OCI-LY3 (cell line): ENCODE measurements around the gene PORCN.
A peak's percentile ranks its signal among the peaks of the same experiment; 100 is the strongest.

ENCODE experiments used
- H2AFZ ChIP-seq: fragments of 200-600, 300-600 bp; shearing (Covaris generic); 2 replicates; pipeline ENCODE4 v1.6.0; 2014; ENCODE audit warnings: antibody characterized with exemption, low read depth, low read length
- H3K27ac ChIP-seq: fragments of 200-600, 300-600 bp; sonication (generic); 2 replicates; pipeline ENCODE4 v1.5.1; 2014; ENCODE audit warnings: mild to moderate bottlenecking, low read length, moderate library complexity, mixed read lengths
- H3K27me3 ChIP-seq: fragments of 200-600, 300-600 bp; sonication (generic); 2 replicates; pipeline ENCODE4 v1.6.1; 2014; ENCODE audit warnings: low read depth, low read length, mixed read lengths
- H3K36me3 ChIP-seq: fragments of 200-600, 300-600 bp; sonication (generic); replicated peaks from 2 replicates; pipeline ENCODE3; 2014; ENCODE audit warnings: low read depth, low read length, mixed read lengths
- H3K4me1 ChIP-seq: fragments of 300-600, 200-600 bp; sonication (generic); 2 replicates; pipeline ENCODE4 v1.6.1; 2014; ENCODE audit warnings: low read length, mixed read lengths
- H3K4me2 ChIP-seq: fragments of 200-600, 300-600 bp; sonication (generic); 2 replicates; pipeline ENCODE4 v1.6.1; 2014; ENCODE audit warnings: low read length, mixed read lengths
- H3K4me3 ChIP-seq: fragments of 300-600, 200-600 bp; sonication (generic); 2 replicates; pipeline ENCODE4 v1.5.1; 2014; ENCODE audit warnings: antibody characterized with exemption, mild to moderate bottlenecking, low read length, moderate library complexity
- H3K79me2 ChIP-seq: fragments of 300-600, 200-600 bp; shearing (Covaris generic); 2 replicates; pipeline ENCODE4 v1.6.1; 2014; ENCODE audit warnings: mild to moderate bottlenecking, low read length, mixed read lengths
- H3K9ac ChIP-seq: fragments of 300-600, 200-600 bp; shearing (Covaris generic); 2 replicates; pipeline ENCODE4 v1.6.0; 2014; ENCODE audit warnings: mild to moderate bottlenecking, low read length, moderate library complexity
- H3K9me3 ChIP-seq: fragments of 200-600, 300-600 bp; shearing (Covaris generic); 2 replicates; pipeline ENCODE4 v1.6.1; 2014; ENCODE audit warnings: low read length, mixed read lengths; ENCODE audit not compliant: insufficient read depth
- H4K20me1 ChIP-seq: fragments of 200-600, 300-600 bp; sonication (generic); 2 replicates; pipeline ENCODE4 v1.6.1; 2016; ENCODE audit warnings: low read length, mixed read lengths; ENCODE audit not compliant: insufficient read depth
- CTCF ChIP-seq: fragments of 200-600, 300-600 bp; sonication (generic); IDR thresholded peaks from 2 replicates; pipeline ENCODE4 v1.5.1; 2014; ENCODE audit warnings: antibody characterized with exemption, low read length, low read depth
- EZH2phosphoT487 ChIP-seq: fragments of 200-600 bp; shearing (Covaris generic); IDR thresholded peaks from 2 replicates; pipeline ENCODE4 v1.6.1; 2018; ENCODE audit warnings: antibody characterized with exemption, mixed run types, low read depth

PORCN gene

GRCh38 chrX:48559636-48560035 lies 50.8 kb downstream of the PORCN start:
- H3K27me3 ChIP-seq, result no peaks in the 10 kb centered on the region
- no peak overlapping the region for H3K9ac ChIP-seq
- H3K9me3 ChIP-seq, result no peaks in the 10 kb centered on the region
- TF ChIP-seq EZH2phosphoT487, result no peak
- no peaks in the 10 kb centered on the region for H3K79me2 ChIP-seq
- H3K4me1 ChIP-seq, result no peaks in the 10 kb centered on the region
- no peak overlapping the region for H3K27ac ChIP-seq
- no peak overlapping the region for H3K4me3 ChIP-seq
- H3K36me3 ChIP-seq, result peaks cover 13% of the 10 kb centered on the region
- H3K4me2 ChIP-seq, result no peak overlapping the region
- no peaks in the 10 kb centered on the region for H4K20me1 ChIP-seq
- no peak overlapping the region for H2AFZ ChIP-seq

- H3K9me3 ChIP-seq, result no peaks in the 10 kb centered on the region
- H3K36me3 ChIP-seq, result peaks cover 9% of the 10 kb centered on the region
Observed at GRCh38 chrX:48560056-48560455, 51.3 kb downstream of the PORCN start.

GRCh38 chrX:48560681-48561080 lies 51.9 kb downstream of the PORCN start:
- Histone ChIP-seq H3K9ac (no peak overlapping the region), H3K79me2 (no peaks in the 10 kb centered on the region), H3K4me1 (no peaks in the 10 kb centered on the region), H2AFZ (no peak overlapping the region), H3K9me3 (no peaks in the 10 kb centered on the region), H3K27me3 (no peaks in the 10 kb centered on the region), H3K4me3 (no peak overlapping the region), H3K36me3 (peaks cover 8% of the 10 kb centered on the region), H3K4me2 (no peak overlapping the region), H3K27ac (no peak overlapping the region), H4K20me1 (no peaks in the 10 kb centered on the region)
- no peak for TF ChIP-seq CTCF
- TF ChIP-seq EZH2phosphoT487, result no peak

More at GRCh38 chrX:48560056-48560455, 51.3 kb downstream of the PORCN start:
- H4K20me1 ChIP-seq, result no peaks in the 10 kb centered on the region
- H3K79me2 ChIP-seq, result no peaks in the 10 kb centered on the region
- H3K4me3 ChIP-seq, result no peak overlapping the region
- no peak overlapping the region for H3K9ac ChIP-seq
- no peak overlapping the region for H3K4me2 ChIP-seq
- no peaks in the 10 kb centered on the region for H3K27me3 ChIP-seq
- H3K27ac ChIP-seq, result no peak overlapping the region
- TF ChIP-seq CTCF (no peak), EZH2phosphoT487 (no peak)
- no peak overlapping the region for H2AFZ ChIP-seq
- H3K4me1 ChIP-seq, result no peaks in the 10 kb centered on the region

- peaks cover 1% of the 10 kb centered on the region for H3K36me3 ChIP-seq
- no peak overlapping the region for H2AFZ ChIP-seq
- H3K9ac ChIP-seq, result peak overlapping the region; percentile 59; the same call in 1 of the 2 replicates
- peak overlapping the region; percentile 90 for H3K27ac ChIP-seq
- H3K27me3 ChIP-seq, result no peaks in the 10 kb centered on the region
- TF ChIP-seq EZH2phosphoT487 (no peak), CTCF (no peak)
- peaks cover 24% of the 10 kb centered on the region for H3K4me1 ChIP-seq
- H3K9me3 ChIP-seq, result no peaks in the 10 kb centered on the region
- peaks cover 6% of the 10 kb centered on the region for H3K79me2 ChIP-seq
- H4K20me1 ChIP-seq, result no peaks in the 10 kb centered on the region
- peak overlapping the region; percentile 70 for H3K4me2 ChIP-seq
- H3K4me3 ChIP-seq, result no peak overlapping the region
Observed at GRCh38 chrX:48569958-48570357, 61.2 kb downstream of the PORCN start.
